T-helper 17 cell (primary cell): ENCODE measurements around the gene SMIM35. TPM values are rescaled to one million over a fixed set of nuclear protein-coding genes. Genes with fewer than 3 reads are reported as not detected.

Source experiments
- ATAC-seq: fragments of 150-1000 bp; cut with Tn5 transposase; 2 replicates; pipeline ENCODE4 v1.10.0; 2021; ENCODE audit warnings: mild to moderate bottlenecking, moderate library complexity
- DNase-seq, 3 donors: peaks; one replicate each; pipeline versions ENCODE4 v3.0.0 to v3.0.0-alpha.2; 2020 to 2021
- H3K9me3 ChIP-seq: one replicate; pipeline ENCODE4 v1.7.0; 2013; ENCODE audit warnings: low read length, mild to moderate bottlenecking; ENCODE audit not compliant: control insufficient read depth, poor library complexity, severe bottlenecking
- H3K27ac Mint-ChIP-seq: one replicate; pipeline ENCODE4 v1.8.0; 2022; ENCODE audit warnings: mild to moderate bottlenecking, moderate library complexity, mixed read lengths
- H3K27me3 Mint-ChIP-seq: one replicate; pipeline ENCODE4 v1.8.0; 2022; ENCODE audit warnings: mixed read lengths
- H3K36me3 Mint-ChIP-seq: one replicate; pipeline ENCODE4 v1.8.0; 2022; ENCODE audit warnings: low read depth, mixed read lengths
- H3K4me1 Mint-ChIP-seq: one replicate; pipeline ENCODE4 v1.8.0; 2022; ENCODE audit warnings: mild to moderate bottlenecking, mixed read lengths
- H3K4me3 Mint-ChIP-seq: one replicate; pipeline ENCODE4 v1.8.0; 2022; ENCODE audit warnings: mild to moderate bottlenecking, moderate library complexity, mixed read lengths
- total RNA-seq, 4 donors: library from RNA in 2 of 4; stranded (reverse) in 2 of 4; gene quantifications; one replicate each; pipeline ENCODE4 v1.2.3 and lab custom pipeline; 2022 to 2026

SMIM35 gene
- total RNA-seq, 2 donors from 2014 or later: 0.13 to 0.30 TPM

GRCh38 chr11:118055966-118056365 lies 30.8 kb downstream of the SMIM35 start:
- peaks cover 36% of the 10 kb centered on the region for H3K4me1 Mint-ChIP-seq
- peak overlapping the region; percentile 21 for H3K27ac Mint-ChIP-seq
- H3K27me3 Mint-ChIP-seq: peaks cover 27% of the 10 kb centered on the region
- DNase-seq (no peak), ATAC-seq (no peak)
- H3K9me3 ChIP-seq: no peaks in the 10 kb centered on the region
- H3K4me3 Mint-ChIP-seq: peak overlapping the region; percentile 70
- peaks cover 8% of the 10 kb centered on the region for H3K36me3 Mint-ChIP-seq

GRCh38 chr11:118054712-118055640 lies 31.8 kb downstream of the SMIM35 start:
- H3K27ac Mint-ChIP-seq: peak overlapping the region; percentile 21

GRCh38 chr11:118052581-118053206 lies 34.1 kb downstream of the SMIM35 start:
- no peak for ATAC-seq
- no peak for DNase-seq
- Mint-ChIP-seq H3K36me3 (peaks cover 8% of the 10 kb centered on the region), H3K27me3 (peaks cover 23% of the 10 kb centered on the region), H3K4me3 (peak overlapping the region; percentile 85), H3K27ac (peak overlapping the region; percentile 98), H3K4me1 (peaks cover 55% of the 10 kb centered on the region)
- H3K9me3 ChIP-seq: no peaks in the 10 kb centered on the region

More at GRCh38 chr11:118054712-118055640, 31.8 kb downstream of the SMIM35 start:
- peaks cover 43% of the 10 kb centered on the region for H3K4me1 Mint-ChIP-seq
- no peaks in the 10 kb centered on the region for H3K9me3 ChIP-seq
- peaks cover 8% of the 10 kb centered on the region for H3K36me3 Mint-ChIP-seq
- DNase-seq (no peak), ATAC-seq (no peak)
- peaks cover 27% of the 10 kb centered on the region for H3K27me3 Mint-ChIP-seq
- peak overlapping the region; percentile 70 for H3K4me3 Mint-ChIP-seq

GRCh38 chr11:118051611-118052461 lies 34.9 kb downstream of the SMIM35 start:
- no peaks in the 10 kb centered on the region for H3K9me3 ChIP-seq
- H3K4me3 Mint-ChIP-seq: peak overlapping the region; percentile 85
- H3K27ac Mint-ChIP-seq: peak overlapping the region; percentile 98
- ATAC-seq (peak; percentile 96), DNase-seq (peak; percentile 28 to 61 (median 54))
- peaks cover 5% of the 10 kb centered on the region for H3K36me3 Mint-ChIP-seq
- H3K27me3 Mint-ChIP-seq: peaks cover 14% of the 10 kb centered on the region
- H3K4me1 Mint-ChIP-seq: peaks cover 53% of the 10 kb centered on the region

GRCh38 chr11:118051136-118051610 lies 35.6 kb downstream of the SMIM35 start:
- Mint-ChIP-seq H3K36me3 (no peaks in the 10 kb centered on the region), H3K4me1 (peaks cover 57% of the 10 kb centered on the region), H3K27ac (peak overlapping the region; percentile 98), H3K27me3 (peaks cover 8% of the 10 kb centered on the region), H3K4me3 (peak overlapping the region; percentile 85)
- ATAC-seq (no peak), DNase-seq (no peak)
- H3K9me3 ChIP-seq: no peaks in the 10 kb centered on the region

GRCh38 chr11:118050208-118050891 lies 36.4 kb downstream of the SMIM35 start:
- Mint-ChIP-seq H3K36me3 (no peaks in the 10 kb centered on the region), H3K4me1 (peaks cover 64% of the 10 kb centered on the region), H3K4me3 (peak overlapping the region; percentile 69), H3K27ac (peak overlapping the region; percentile 98), H3K27me3 (no peaks in the 10 kb centered on the region)
- DNase-seq (no peak), ATAC-seq (no peak)
- H3K9me3 ChIP-seq: no peaks in the 10 kb centered on the region

GRCh38 chr11:118049771-118050170 lies 37.0 kb downstream of the SMIM35 start:
- Mint-ChIP-seq H3K27me3 (no peaks in the 10 kb centered on the region), H3K36me3 (no peaks in the 10 kb centered on the region), H3K4me1 (peaks cover 70% of the 10 kb centered on the region), H3K27ac (peak overlapping the region; percentile 98), H3K4me3 (no peak overlapping the region)
- no peaks in the 10 kb centered on the region for H3K9me3 ChIP-seq
- DNase-seq (no peak), ATAC-seq (no peak)

- Mint-ChIP-seq H3K27me3 (no peaks in the 10 kb centered on the region), H3K36me3 (no peaks in the 10 kb centered on the region), H3K4me3 (peak overlapping the region; percentile 66), H3K4me1 (peaks cover 76% of the 10 kb centered on the region), H3K27ac (peak overlapping the region; percentile 98)
- ATAC-seq (no peak), DNase-seq (no peak)
- no peaks in the 10 kb centered on the region for H3K9me3 ChIP-seq
Measured at GRCh38 chr11:118048472-118049370, 38.0 kb downstream of the SMIM35 start.

GRCh38 chr11:118047749-118048148 lies 39.0 kb downstream of the SMIM35 start:
- H3K27ac Mint-ChIP-seq: peak overlapping the region; percentile 98
- H3K4me1 Mint-ChIP-seq: peaks cover 75% of the 10 kb centered on the region
- no peaks in the 10 kb centered on the region for H3K36me3 Mint-ChIP-seq
- DNase-seq (no peak), ATAC-seq (no peak)
- no peaks in the 10 kb centered on the region for H3K9me3 ChIP-seq
- no peaks in the 10 kb centered on the region for H3K27me3 Mint-ChIP-seq
- no peak overlapping the region for H3K4me3 Mint-ChIP-seq

- no peaks in the 10 kb centered on the region for H3K27me3 Mint-ChIP-seq
- DNase-seq (no peak), ATAC-seq (no peak)
- peak overlapping the region; percentile 98 for H3K27ac Mint-ChIP-seq
- H3K4me3 Mint-ChIP-seq: peak overlapping the region; percentile 13
- H3K9me3 ChIP-seq: no peaks in the 10 kb centered on the region
- peaks cover 75% of the 10 kb centered on the region for H3K4me1 Mint-ChIP-seq
- H3K36me3 Mint-ChIP-seq: no peaks in the 10 kb centered on the region
Measured at GRCh38 chr11:118046964-118047700, 39.6 kb downstream of the SMIM35 start.
